T1000 (cell line): ENCODE data around the gene MYMK.

Source experiments
- DNase-seq: peaks from one replicate; lab custom pipeline; 2025; ENCODE audit warnings: mixed read lengths; lab: John Stamatoyannopoulos, UW

Gene MYMK

DNA sequence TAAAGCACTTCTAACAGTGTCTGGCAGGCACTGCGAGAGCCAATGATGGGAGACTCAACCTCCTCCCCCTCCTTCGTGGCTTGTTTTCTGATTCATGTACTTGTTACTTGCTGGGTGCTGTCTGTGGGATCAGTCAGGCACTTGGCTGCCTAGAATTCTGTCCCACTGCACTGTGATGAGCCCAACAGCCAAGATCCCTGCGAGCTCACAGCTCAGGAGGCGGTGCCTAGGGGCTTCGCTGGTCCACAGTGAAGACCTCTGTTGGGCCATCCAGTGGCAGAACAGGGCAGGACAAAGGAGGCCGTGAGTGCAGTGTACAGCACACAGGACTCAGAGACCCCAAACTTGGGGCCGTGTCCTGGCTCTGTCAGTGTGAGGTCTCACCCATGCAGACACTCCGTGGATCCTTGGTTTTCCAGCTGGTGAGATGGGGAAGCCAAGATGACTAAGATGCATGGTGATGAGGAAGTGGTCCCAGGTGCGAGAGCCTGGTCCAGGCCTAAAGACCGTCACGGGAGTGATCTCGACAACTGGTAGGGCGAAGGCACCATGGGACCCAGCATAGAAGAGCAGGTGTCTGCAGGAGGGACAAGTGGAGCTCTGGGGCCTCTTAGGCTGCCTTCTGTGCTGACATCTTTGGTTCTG lies 19.5 kb downstream of the MYMK start:
- DNase-seq = no peak

DNA sequence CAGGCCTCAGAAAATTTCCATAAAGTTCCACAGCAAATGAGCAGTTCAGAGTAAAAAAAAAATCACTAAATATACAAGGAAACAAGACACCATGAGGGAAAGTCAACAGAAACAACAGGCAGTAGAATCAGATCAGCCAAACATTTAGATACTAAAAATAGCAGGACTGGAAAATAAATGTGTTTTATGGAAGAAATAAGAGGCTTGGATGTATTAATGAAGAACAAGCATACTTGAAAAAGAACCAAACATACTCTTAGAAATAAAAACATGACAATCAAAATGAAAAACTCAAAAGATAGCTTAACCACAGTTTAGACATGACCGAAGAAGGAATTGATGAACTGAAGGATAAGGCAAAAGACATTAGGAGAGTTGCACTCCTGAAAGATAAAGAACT lies 22.6 kb downstream of the MYMK start:
- DNase-seq = no peak

DNA sequence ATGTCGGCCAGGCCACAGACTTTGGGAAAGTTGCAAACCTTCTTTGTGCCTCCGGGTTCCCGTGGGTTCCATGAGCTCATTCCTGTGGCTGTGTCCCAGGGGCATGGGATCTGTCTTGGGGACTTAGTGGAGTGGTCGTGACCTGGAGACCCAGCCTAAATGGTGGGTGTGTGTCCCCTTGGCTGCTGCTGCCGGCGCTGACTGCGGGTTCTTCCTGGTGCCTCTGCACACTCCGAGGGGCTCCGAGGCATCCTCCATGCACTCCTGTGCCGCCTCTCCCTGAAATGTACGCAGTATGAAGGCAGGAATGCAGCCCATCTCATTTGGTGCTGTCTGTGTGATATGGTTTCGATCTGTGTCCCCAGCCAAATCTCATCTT lies 24.9 kb downstream of the MYMK start:
- no peak for DNase-seq

DNA sequence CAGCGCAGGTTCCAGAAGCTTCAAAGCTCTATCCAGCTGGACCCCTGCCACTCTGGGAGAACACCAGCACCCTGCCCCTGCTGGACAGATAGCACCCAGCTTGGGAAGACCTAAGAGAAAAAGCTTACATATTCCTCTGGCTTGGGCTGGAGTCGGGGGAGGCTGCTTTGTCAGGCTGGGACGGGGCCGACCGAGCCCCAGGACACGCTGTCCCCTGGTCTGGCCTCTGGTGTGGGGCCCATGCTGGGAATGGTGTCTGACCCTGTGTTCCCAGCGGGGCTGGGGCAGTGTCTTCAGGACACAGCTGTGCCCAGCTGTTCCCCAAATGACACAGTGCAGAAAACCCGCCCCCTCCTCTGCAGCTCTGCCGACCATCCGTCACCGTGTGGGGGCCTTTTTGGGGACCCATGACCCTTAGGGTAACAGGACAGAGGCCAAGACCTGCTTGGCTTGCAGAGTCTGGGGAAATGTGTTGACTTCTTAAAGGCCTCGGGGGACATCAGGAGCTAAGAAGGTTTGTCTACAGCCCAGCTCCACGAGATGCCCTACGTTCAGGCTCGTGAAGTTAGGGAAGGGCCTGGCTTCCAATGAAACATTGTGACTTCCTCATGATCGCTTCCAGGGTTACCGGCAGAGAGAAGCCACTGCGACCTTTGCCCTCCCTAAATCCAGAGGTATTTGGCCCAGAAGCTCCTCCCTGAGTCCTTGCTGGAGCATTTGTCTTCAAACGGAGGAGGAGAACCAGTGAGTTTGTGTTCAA lies 25.4 kb downstream of the MYMK start:
- DNase-seq = no peak

DNA sequence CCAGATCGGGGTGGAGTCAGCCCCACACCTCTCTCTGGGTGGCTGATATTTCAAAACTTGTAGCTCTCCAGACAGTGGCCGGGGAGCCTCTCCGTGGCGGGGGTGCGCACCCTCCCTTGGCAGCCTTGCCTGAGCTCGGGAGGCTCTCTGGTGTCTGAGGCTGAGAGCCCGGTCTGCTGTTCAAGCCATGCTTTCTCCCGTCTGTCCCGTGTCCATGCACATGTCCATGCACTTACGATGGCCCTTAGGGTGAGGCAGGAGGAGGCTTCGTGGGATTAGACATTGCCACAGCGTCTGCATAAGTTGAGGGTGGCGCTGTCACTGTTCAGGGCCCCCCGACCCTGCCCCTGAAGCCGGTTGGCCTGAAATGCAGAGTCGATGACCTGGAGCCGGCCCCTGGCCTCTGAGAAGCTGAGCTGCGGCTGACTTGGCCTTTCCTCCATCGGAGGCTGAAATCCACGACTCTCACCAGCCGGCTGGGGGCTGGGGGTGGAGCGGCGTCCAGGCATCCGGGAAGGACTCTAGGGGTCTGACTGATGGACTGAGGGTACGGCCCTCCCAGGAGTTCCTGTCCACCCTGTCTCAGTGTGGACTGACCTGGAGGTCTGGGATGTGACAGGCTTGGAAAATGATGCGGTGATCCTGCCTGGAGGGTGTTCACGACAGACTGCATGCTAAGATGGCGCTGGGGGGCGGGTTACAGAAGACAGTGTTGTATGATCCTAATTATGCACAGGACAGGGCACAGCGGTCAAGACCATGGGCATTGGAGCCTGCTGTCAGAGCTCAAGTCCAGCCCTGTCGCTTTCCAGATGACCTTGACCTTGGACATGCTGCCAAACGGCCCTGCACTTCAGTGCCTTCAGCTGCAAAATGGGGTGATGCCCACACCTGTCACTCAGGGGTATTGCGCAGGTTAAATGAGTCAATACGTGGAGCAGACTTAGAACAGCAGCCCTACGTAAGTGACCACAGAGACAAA lies 27.6 kb downstream of the MYMK start:
- DNase-seq = no peak

DNA sequence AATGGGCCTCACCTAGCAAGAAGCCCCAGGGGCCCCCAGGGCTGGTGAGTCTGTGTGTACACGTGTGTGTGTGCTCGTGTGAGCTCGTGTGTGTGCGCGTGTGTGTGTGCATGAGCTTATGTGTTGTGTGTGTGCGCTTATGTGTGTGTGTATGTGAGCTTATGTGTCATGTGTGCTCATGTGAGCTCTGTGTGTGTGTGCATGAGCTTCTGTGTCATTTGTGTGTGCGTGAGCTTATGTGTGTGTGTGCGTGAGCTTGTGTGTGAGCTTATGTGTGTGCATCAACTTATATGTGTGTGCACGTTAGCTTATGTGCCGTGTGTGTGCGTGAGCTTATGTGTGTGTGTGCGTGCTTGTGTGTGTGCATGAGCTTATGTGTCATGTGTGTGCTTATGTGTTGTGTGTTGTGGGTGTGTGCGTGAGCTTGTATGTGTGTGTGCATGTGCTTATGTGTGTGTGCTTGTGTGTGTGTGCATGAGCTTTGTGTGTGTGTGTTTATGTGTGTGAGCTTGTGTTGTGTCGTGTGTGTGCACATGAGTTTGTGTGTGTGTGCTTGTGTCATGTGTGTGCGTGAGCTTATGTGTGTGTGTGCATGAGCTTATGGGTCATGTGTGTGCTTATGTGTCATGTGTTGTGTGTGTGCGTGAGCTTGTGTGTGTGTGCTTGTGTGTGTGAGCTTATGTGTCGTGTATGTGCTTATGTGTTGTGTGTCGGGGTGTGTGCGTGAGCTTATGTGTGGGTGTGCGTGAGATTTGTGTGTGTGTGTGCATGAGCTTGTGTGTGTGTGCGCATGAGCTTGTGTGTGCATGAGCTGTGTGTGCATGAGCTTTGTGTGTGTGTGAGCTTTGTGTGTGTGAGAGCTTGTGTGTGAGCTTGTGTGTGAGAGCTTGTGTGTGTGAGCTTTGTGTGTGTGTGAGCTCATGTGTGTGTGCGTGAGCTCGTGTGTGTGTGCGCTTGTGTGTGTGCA lies 29.1 kb downstream of the MYMK start:
- no peak for DNase-seq

DNA sequence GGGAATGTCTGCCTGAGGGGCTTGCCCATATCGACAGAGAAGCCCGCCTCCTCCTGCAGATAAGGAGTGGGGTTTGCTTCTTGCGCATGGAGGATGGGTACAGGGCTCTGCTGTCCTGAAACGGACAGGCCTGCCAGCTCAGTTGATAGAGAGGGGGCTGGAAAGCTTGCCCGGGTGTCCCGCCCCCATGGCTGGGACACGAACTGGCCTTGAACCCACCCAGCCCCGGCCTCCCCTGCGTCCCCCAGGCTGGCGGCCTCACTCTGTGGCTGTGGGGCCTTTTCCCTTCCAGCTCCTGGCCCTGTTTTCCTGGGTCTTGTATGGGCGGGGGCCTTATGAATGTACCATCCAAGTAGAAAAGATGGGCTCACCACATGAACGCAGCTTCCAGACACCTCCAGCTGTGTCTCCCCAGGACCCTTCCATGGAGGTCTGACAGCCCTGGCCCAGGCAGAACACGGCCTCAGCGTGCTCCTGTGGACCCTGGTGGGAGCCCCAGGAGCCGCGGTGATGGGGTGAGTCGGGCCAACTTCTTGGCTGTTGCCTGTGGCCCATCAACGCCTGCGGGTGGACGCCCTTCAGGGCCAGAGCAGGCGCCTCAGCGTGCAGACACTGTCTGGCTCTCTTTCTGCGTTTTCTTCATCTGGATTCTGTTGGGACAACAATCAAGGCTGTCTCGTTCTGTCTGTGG lies 30.0 kb downstream of the MYMK start:
- DNase-seq = no peak

DNA sequence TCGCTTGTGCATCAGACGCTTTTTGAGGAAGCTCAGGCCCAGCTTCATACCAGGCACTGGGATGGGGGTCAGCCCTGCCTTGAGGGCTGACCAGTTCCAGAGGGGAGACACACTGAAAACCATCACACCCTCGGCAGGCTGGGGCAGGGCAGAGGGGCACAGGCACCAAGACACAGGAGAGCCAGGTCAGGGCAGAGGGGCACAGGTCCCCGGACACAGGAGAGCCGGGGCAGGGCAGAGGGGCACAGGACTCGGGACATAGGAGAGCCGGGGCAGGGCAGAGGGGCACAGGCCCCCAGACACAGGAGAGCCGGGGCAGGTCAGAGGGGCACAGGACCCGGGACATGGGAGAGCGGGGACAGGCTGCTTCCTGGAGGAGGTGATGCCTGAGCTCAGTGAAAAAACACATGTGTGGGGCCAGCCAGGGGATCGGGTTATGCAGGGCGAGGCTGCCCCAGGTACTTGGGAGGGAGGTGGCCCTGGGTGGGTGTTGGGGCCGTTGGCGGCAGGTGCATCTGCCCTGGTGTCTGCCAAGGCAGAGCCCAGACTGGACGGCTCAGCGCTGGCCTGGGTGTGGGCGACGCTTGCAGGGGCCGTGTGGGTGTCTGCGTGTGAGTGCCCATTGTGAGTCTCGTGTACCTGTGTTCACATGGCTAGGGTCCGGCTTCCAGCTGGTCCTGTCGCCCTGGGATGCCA lies 30.8 kb downstream of the MYMK start:
- DNase-seq = no peak

DNA sequence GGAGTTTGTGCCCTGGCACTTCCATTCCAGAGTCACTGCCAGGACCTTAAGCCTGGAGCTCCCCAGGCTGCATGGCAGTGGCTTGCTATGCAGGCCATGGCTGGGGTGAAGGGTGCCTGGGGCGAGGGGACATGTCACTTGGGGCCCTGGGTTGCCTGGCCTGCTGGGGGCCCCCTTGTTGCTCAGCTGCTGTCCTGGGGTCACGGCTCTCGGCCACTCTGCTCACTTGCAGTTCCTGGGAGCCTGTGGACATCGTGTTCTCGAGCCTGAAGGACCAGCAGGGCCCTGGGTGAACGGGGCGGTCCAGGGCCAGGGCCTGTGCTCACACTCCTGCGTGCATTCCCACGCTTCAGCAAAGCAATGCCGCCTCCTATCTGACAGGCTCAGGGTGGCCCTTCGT lies 31.3 kb downstream of the MYMK start:
- DNase-seq = no peak

DNA sequence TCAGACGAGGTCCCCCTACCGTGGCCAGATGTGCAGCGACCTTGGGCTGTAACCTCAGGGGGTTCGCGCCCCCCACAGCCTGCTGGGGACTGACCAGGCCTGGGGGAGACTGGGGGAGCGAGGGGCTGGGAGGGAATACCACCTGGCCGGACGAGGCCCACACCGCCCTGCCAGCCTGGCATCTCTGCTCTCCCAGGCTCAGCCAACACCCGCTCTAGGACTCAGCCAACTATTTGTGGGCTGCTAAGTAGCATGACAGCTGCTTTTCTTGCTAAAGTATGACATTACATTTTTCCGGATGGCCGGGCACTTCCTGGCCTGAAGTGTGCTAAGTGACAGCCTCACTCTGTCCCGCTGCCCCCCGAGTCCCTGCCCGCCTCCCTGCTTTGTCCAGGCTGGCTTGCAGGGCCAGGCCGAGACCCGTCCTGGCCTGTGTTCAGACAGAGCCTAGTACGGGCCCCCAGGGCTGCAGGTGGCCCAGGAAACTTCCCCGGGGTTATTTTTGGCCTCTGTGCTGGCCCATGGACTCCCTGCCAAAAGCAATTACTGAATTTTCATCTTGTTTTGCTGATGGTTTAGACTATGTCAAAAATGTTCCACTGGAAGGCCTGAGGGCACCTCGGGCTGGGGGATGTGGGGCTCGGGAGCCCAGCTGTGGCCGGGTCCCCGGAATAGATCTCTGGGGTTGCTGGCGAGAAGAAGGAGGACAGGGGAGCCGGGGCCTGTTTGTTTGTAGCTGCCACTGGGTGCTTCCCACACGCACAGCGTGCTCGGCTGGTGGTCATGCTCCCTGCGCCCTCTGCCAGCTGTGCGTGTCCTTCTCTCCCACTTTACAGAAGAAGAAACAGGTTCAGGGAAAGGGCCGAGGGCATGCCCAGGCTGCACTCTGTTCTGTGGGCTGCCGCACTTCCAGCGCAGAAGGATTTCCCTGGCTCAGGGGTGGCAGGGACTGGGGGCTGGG lies 32.4 kb downstream of the MYMK start:
- no peak for DNase-seq

DNA sequence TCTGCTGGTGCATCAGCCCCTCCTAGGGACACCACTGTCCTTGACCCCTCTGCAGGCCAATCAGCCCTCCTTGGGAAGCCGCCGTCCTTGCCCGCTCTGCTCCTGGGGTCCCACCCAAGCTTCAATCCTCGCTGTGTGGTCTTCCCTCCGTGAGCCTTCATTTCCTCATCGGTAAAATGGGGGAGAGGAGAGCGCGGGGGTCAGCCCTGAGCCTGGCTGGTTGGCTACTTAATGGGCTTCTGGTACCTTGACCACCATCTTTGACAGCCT lies 33.2 kb downstream of the MYMK start:
- no peak for DNase-seq

DNA sequence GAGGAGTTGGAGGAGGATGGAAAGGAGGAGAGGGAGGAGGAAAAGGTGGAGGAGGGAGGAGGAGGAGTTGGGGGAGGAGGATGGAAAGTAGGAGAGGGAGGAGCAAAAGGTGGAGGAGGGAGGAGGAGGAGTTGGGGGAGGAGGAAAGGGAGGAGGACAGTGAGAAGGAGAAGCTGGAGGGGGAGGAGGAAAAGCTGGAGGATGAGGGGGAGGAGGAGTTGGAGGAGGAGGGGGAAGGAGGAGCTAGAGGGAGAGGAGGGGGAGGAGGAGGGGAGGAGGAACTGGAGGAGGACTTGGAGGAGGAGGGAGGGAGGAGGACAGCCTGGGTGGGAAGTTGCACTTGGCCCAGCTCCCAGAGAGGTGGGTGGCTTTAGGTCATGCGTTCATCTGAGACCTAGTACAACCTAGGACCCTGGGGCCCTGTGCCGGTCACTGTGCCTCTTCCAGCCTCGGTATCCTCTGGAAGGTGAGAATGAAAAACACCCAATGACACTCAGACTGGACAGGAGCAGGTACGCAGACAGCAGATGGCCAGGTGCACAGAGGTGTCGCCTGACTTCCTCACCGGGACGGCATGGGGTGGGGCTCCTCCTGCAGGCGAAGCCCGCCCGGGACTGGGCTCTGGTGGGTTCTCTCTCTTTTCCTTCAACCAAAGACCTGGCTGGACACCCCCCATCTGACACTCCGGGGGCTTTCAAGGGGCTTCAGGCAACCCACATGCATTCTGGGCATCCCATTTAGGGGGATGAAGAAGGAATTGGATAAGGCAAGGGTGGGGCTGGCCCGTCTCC lies 33.7 kb downstream of the MYMK start:
- DNase-seq = no peak

DNA sequence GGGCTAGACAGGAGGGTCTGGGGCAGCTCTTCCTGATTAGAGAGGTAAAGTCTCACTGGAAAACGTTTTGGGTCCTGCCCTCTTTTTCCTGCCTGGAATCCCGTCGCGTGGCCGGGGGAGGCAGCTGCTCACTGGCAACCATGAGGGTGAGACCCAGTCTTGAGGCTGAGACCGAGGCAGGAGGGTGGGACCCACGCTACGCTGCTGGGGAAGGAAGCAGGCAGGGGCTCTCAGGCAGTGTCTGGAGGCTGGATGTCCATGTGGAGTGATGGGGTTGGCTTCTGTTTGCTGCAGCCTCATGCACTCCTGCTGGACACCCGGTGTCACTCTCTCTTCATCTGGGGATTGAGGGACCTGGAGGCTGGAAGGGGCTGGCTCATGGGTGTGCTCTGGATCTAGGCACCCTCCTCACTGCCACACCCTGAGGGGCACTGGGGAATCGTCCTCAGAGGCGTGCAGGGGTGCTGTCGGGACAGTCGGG lies 34.5 kb downstream of the MYMK start:
- DNase-seq = no peak

DNA sequence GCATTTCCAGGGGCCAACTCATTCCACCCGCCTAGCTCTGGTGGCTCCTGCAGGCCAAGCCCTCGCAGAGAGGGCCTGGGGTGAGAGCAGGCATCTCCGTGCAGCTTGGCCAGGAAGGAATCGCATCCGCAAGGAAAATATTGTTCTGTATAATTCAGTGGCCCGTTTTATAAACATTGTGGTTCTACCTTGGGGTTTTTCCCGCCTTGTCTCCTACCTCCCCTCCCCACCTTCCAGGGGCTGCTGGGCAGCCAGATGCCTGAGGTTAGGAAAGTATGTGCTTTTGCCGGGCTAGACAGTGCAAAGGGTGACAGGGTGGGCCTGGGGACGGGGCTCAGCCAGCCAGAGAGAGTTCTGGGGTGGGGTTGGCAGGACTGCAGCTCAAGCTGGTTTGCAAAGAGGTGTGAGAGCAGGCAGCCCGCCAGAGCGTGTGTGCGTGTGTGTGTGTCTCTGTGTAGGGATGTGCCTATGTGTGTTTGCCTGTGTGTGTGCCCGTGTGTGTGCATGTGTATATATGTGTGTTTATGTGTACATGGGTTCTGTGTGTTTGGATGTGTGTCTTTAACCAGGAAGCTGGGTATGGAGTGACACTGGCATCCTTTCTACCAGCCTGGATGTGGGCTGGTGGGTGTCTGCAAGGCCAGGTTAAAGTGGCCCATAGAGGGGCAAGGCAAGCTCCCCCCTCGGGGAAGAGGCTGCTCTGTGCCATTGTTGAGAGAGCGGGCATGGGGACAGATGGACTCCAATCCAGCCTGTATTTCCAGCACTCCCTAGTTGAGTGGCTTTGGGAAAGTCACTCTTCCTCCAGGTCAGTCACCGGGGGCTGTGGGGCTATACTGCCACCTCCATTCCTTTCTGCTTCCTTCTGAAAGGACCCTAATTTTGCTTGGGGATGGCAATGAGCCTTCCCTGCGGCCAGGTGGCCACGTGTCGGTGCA lies 35.2 kb downstream of the MYMK start:
- DNase-seq = no peak

DNA sequence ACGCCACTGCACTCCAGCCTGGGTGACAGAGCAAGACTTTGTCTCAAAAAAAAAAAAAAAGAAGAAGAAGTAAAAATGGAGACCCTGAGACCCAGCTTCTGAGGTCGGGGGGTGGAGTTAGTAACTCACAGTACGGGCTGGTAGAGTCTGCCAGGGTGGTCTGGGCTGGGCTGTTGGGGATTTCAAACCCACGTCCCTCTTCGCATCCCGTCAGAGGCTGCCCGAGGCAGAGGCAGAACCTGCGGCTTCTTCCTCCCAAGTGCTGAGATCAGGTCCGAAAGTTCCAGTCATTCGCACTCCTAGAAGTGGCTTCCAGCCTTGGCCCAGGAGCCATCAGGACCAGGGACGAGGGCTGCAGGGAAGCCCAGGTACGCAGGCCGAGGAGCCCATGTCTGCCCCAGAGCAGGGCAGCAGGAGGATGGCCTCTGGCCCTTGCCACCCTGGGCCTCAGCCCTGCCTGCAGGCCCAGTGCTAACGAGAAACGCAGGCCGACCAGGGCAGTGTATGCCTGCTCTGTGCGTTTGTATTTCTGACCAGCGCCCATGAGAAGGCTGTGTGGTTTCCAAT lies 36.0 kb downstream of the MYMK start:
- DNase-seq = no peak

DNA sequence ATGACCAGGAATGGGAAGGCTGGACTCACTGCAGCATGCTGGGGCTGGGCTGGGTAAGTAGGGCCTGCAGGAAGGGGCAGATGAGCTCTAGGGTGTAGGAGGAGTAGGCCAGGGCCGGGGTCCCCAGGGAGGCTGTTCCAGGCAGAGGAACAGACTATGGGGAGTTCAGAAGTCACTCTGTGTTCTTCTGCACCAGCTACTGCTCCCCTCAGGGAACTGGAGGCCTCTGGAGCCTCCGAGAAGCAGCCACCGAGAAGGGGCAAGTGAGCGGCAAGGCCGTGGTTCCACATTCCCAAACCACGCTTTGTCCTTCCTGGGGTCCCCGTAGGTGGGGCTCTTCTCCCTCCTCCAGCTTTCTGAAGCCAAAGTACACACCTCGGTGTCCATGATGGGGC lies 37.4 kb downstream of the MYMK start:
- no peak for DNase-seq
